Astrocyte (in vitro differentiated cells and primary cell): ENCODE results near the gene LRIG1. TPM values are rescaled to one million over a fixed set of nuclear protein-coding genes. Genes with fewer than 3 reads are reported as not detected.

ENCODE experiments used
- DNase-seq: peaks from one replicate; pipeline ENCODE4 v3.0.0-alpha.2; 2010; ENCODE audit warnings: low read depth
- FAIRE-seq: peaks from 2 replicates; lab custom pipeline; 2011; peaks lifted over from hg19 to GRCh38; lab: Jason Lieb, UNC
- H2AFZ ChIP-seq: 2 replicates; pipeline ENCODE4 v1.6.0; 2012; ENCODE audit warnings: low read depth, low read length, inconsistent platforms
- H3K27ac ChIP-seq: 2 replicates; pipeline ENCODE4 v1.5.1; 2011; ENCODE audit warnings: low read depth, low read length, inconsistent platforms
- H3K27me3 ChIP-seq: 2 replicates; pipeline ENCODE4 v1.6.0; 2011; ENCODE audit warnings: low read length, inconsistent platforms; ENCODE audit not compliant: insufficient read depth
- H3K36me3 ChIP-seq: 2 replicates; pipeline ENCODE4 v1.5.1; 2011; ENCODE audit warnings: low read length, inconsistent platforms; ENCODE audit not compliant: insufficient read depth
- H3K4me1 ChIP-seq: 2 replicates; pipeline ENCODE4 v1.5.1; 2011; ENCODE audit warnings: low read length, inconsistent platforms; ENCODE audit not compliant: insufficient read depth
- H3K4me2 ChIP-seq: 2 replicates; pipeline ENCODE4 v1.6.0; 2012; ENCODE audit warnings: low read length, inconsistent platforms
- H3K4me3 ChIP-seq: 2 replicates; pipeline ENCODE4 v1.5.1; 2011; ENCODE audit warnings: low read depth, mild to moderate bottlenecking, low read length, inconsistent platforms; ENCODE audit not compliant: insufficient read depth
- H3K79me2 ChIP-seq: 2 replicates; pipeline ENCODE4 v1.6.0; 2012; ENCODE audit warnings: mild to moderate bottlenecking, low read length, inconsistent platforms; ENCODE audit not compliant: insufficient read depth
- H3K9ac ChIP-seq: 2 replicates; pipeline ENCODE4 v1.6.0; 2012; ENCODE audit warnings: mild to moderate bottlenecking, low read length, inconsistent platforms
- H3K9me3 ChIP-seq: 2 replicates; pipeline ENCODE4 v1.5.1; 2012; ENCODE audit warnings: low read depth, mild to moderate bottlenecking, low read length, inconsistent platforms; ENCODE audit not compliant: insufficient read depth
- H4K20me1 ChIP-seq: 2 replicates; pipeline ENCODE4 v1.6.0; 2012; ENCODE audit warnings: low read length, inconsistent platforms; ENCODE audit not compliant: insufficient read depth
- H3K27ac Mint-ChIP-seq: one replicate; pipeline ENCODE4 v1.8.0; 2021; ENCODE audit warnings: mild to moderate bottlenecking, mixed read lengths; ENCODE audit not compliant: unreplicated experiment
- H3K27me3 Mint-ChIP-seq: one replicate; pipeline ENCODE4 v1.8.0; 2021; ENCODE audit warnings: low read depth, mixed read lengths; ENCODE audit not compliant: unreplicated experiment
- H3K36me3 Mint-ChIP-seq: one replicate; pipeline ENCODE4 v1.8.0; 2021; ENCODE audit warnings: low read depth, mixed read lengths; ENCODE audit not compliant: unreplicated experiment
- H3K4me1 Mint-ChIP-seq: one replicate; pipeline ENCODE4 v1.8.0; 2021; ENCODE audit warnings: low read depth, mixed read lengths; ENCODE audit not compliant: unreplicated experiment
- H3K4me3 Mint-ChIP-seq: one replicate; pipeline ENCODE4 v1.8.0; 2021; ENCODE audit warnings: mild to moderate bottlenecking, moderate library complexity, mixed read lengths; ENCODE audit not compliant: unreplicated experiment
- H3K9me3 Mint-ChIP-seq: one replicate; pipeline ENCODE4 v1.8.0; 2021; ENCODE audit warnings: mild to moderate bottlenecking, mixed read lengths; ENCODE audit not compliant: unreplicated experiment
- EZH2 ChIP-seq: IDR thresholded peaks from 2 replicates; pipeline ENCODE4 v1.6.1; 2012; ENCODE audit warnings: mild to moderate bottlenecking, low read length, inconsistent platforms; ENCODE audit not compliant: insufficient read depth
- total RNA-seq: library from RNA; stranded (reverse); gene quantifications from 2 replicates; pipeline ENCODE4 v1.2.1, GENCODE V29; 2021
- TF ChIP-seq, protein P1 (sequence below): IDR thresholded peaks from 2 replicates; pipeline ENCODE4 v1.5.1; 2011; ENCODE audit warnings: low read depth, mild to moderate bottlenecking, inconsistent platforms, low read length, moderate library complexity; ENCODE audit not compliant: insufficient read depth

The LRIG1 gene
- total RNA-seq, 1 donor from 2014 or later = 39.7 TPM

GRCh38 chr3:66403323-66403990 lies 97.4 kb downstream of the LRIG1 start:
- H3K4me1 Mint-ChIP-seq = peaks cover 36% of the 10 kb centered on the region
- Histone ChIP-seq H2AFZ (no peak overlapping the region), H3K4me3 (no peak overlapping the region), H3K27me3 (no peaks in the 10 kb centered on the region), H3K36me3 (peaks cover 5% of the 10 kb centered on the region), H3K4me2 (no peak overlapping the region), H3K9ac (no peak overlapping the region), H3K9me3 (no peaks in the 10 kb centered on the region), H4K20me1 (no peaks in the 10 kb centered on the region), H3K79me2 (no peaks in the 10 kb centered on the region), H3K4me1 (peaks cover 52% of the 10 kb centered on the region), H3K27ac (no peak overlapping the region)
- peaks cover 28% of the 10 kb centered on the region for H3K36me3 Mint-ChIP-seq
- no peak for TF ChIP-seq EZH2
- TF ChIP-seq, protein P1, sequence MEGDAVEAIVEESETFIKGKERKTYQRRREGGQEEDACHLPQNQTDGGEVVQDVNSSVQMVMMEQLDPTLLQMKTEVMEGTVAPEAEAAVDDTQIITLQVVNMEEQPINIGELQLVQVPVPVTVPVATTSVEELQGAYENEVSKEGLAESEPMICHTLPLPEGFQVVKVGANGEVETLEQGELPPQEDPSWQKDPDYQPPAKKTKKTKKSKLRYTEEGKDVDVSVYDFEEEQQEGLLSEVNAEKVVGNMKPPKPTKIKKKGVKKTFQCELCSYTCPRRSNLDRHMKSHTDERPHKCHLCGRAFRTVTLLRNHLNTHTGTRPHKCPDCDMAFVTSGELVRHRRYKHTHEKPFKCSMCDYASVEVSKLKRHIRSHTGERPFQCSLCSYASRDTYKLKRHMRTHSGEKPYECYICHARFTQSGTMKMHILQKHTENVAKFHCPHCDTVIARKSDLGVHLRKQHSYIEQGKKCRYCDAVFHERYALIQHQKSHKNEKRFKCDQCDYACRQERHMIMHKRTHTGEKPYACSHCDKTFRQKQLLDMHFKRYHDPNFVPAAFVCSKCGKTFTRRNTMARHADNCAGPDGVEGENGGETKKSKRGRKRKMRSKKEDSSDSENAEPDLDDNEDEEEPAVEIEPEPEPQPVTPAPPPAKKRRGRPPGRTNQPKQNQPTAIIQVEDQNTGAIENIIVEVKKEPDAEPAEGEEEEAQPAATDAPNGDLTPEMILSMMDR = no peak
- no peak for FAIRE-seq
- no peaks in the 10 kb centered on the region for H3K27me3 Mint-ChIP-seq
- H3K27ac Mint-ChIP-seq = no peak overlapping the region
- peak; percentile 55 for DNase-seq
- no peak overlapping the region for H3K4me3 Mint-ChIP-seq
- no peaks in the 10 kb centered on the region for H3K9me3 Mint-ChIP-seq

DNA sequence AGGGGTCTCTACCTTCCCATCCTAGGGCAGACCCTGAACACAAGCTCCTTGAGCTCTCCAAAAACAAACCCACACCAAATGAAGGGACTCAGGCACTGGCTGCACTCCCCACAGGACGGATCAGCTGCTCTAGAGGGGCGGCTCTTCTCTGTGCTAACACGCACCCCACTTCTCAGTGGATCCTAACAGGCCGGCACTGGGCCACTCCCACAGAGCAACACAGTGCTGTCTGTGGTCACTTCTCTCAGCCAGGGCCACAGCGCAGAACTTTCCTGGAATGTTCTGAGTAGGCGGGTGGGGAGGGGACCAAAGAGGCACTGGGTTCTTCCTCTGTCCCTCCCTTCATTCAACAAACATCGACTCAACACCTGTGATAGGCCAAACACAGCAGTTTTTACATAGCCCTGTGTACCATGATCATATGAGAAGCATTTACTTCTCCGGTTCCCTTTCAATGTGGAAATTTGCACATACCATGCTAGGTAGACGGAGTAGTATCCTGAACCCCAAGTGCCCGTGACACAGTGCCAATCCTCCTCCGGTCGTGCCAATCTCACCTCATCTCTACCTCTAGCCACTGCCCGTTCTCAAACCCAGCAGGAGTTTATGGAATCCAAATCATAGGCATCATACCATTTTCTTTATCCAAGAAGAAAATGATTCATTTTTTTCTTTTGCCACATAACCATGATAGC lies 98.1 kb downstream of the LRIG1 start:
- TF ChIP-seq, protein P1 = no peak
- no peak for TF ChIP-seq EZH2
- H3K9ac ChIP-seq = no peak overlapping the region
- FAIRE-seq (no peak), DNase-seq (peak; percentile 71)
- H3K4me3 Mint-ChIP-seq = no peak overlapping the region
- peak overlapping the region; percentile 4 for H3K27ac ChIP-seq
- H3K27me3 Mint-ChIP-seq = no peaks in the 10 kb centered on the region
- peak overlapping the region; percentile 82 for H3K27ac Mint-ChIP-seq
- H3K4me1 Mint-ChIP-seq = peaks cover 39% of the 10 kb centered on the region
- H3K9me3 Mint-ChIP-seq = no peaks in the 10 kb centered on the region
- H3K4me3 ChIP-seq = no peak overlapping the region
- no peaks in the 10 kb centered on the region for H4K20me1 ChIP-seq
- no peak overlapping the region for H2AFZ ChIP-seq
- peaks cover 50% of the 10 kb centered on the region for H3K4me1 ChIP-seq
- no peaks in the 10 kb centered on the region for H3K79me2 ChIP-seq
- H3K27me3 ChIP-seq = no peaks in the 10 kb centered on the region
- peaks cover 35% of the 10 kb centered on the region for H3K36me3 Mint-ChIP-seq
- peaks cover 7% of the 10 kb centered on the region for H3K36me3 ChIP-seq
- H3K9me3 ChIP-seq = no peaks in the 10 kb centered on the region
- H3K4me2 ChIP-seq = peak overlapping the region; percentile 49
